PC-3 (cell line): Measurements from ENCODE around the gene EPO. TPM values are rescaled to one million over a fixed set of nuclear protein-coding genes. Genes with fewer than 3 reads are reported as not detected.

Experiments used
- ATAC-seq: fragments of 200-7000 bp; cut with Tn5 transposase; 2 replicates; pipeline ENCODE4 v1.9.1; 2020; ENCODE audit warnings: mild to moderate bottlenecking, moderate library complexity
- BruUV-seq: library from RNA; stranded (reverse); fragments of 400-500 nt; replicated peaks from 2 replicates; lab custom pipeline; 2021; lab: Mats Ljungman, UMichigan
- CTCF ChIA-PET: fragments of 300-600 bp; sonication (Branson Sonifier 250); formaldehyde crosslinking; loops from one replicate; lab custom pipeline; 2022; ENCODE audit warnings: antibody characterized with exemption; lab: Charles Lee
- POLR2A ChIA-PET: fragments of 300-600 bp; sonication (Branson Sonifier 250); formaldehyde crosslinking; loops from one replicate; lab custom pipeline; 2022; ENCODE audit warnings: antibody characterized with exemption; ENCODE audit not compliant: unreplicated experiment; lab: Charles Lee
- DNase-seq: peaks from one replicate; pipeline ENCODE4 v3.0.0-alpha.2; 2015
- H2AFZ ChIP-seq: fragments of 300-600 bp; sonication (generic); 2 replicates; pipeline ENCODE4 v1.6.0; 2016; ENCODE audit warnings: antibody characterized with exemption, low read length
- H3F3A ChIP-seq: fragments of 300-600 bp; sonication (generic); one replicate; pipeline ENCODE4 v1.6.0; 2017; ENCODE audit warnings: antibody characterized with exemption, low read length, control low read depth, mild to moderate bottlenecking; ENCODE audit not compliant: unreplicated experiment
- H3K27ac ChIP-seq: fragments of 300-600 bp; sonication (generic); 2 replicates; pipeline ENCODE4 v1.5.1; 2016; ENCODE audit warnings: mild to moderate bottlenecking, low read length
- H3K27me3 ChIP-seq: fragments of 300-600 bp; sonication (generic); 2 replicates; pipeline ENCODE4 v1.6.1; 2016; ENCODE audit warnings: low read length, mixed read lengths
- H3K36me3 ChIP-seq: fragments of 300-600 bp; sonication (generic); 2 replicates; pipeline ENCODE4 v1.6.1; 2016; ENCODE audit warnings: low read depth, mixed run types, low read length, mixed read lengths
- H3K4me1 ChIP-seq: fragments of 300-600 bp; sonication (generic); 2 replicates; pipeline ENCODE4 v1.5.1; 2016; ENCODE audit warnings: low read length; ENCODE audit not compliant: insufficient read depth
- H3K4me2 ChIP-seq: fragments of 300-600 bp; sonication (generic); 2 replicates; pipeline ENCODE4 v1.6.0; 2016; ENCODE audit warnings: low read length
- H3K4me3 ChIP-seq: fragments of 300-600 bp; sonication (generic); 2 replicates; pipeline ENCODE4 v1.5.1; 2016; ENCODE audit warnings: mild to moderate bottlenecking, low read length, mixed read lengths
- H3K79me2 ChIP-seq: fragments of 300-600 bp; sonication (generic); 2 replicates; pipeline ENCODE4 v1.6.1; 2017; ENCODE audit warnings: low read length, mixed read lengths
- H3K9ac ChIP-seq: fragments of 300-600 bp; sonication (generic); 2 replicates; pipeline ENCODE4 v1.6.0; 2016; ENCODE audit warnings: mild to moderate bottlenecking, low read length
- H3K9me2 ChIP-seq: fragments of 300-600 bp; sonication (generic); replicated peaks from 2 replicates; pipeline ENCODE4 v1.6.1; 2016; ENCODE audit warnings: mixed run types, low read length, mixed read lengths
- H3K9me3 ChIP-seq: fragments of 300-600 bp; sonication (generic); 2 replicates; pipeline ENCODE4 v1.6.1; 2016; ENCODE audit warnings: low read length, mixed read lengths
- H4K20me1 ChIP-seq: fragments of 300-600 bp; sonication (generic); 2 replicates; pipeline ENCODE4 v1.6.1; 2016; ENCODE audit warnings: low read length, mixed read lengths
- CTCF ChIP-seq: fragments of 300-600 bp; sonication (generic); conservative IDR thresholded peaks from 2 replicates; pipeline ENCODE4 v1.5.1; 2017; ENCODE audit warnings: antibody characterized with exemption, low read depth, mild to moderate bottlenecking, low read length
- EZH2 ChIP-seq: fragments of 300-600 bp; sonication (generic); IDR thresholded peaks from one replicate; pipeline ENCODE4 v1.6.1; 2017; ENCODE audit warnings: antibody characterized with exemption, mild to moderate bottlenecking, low read length; ENCODE audit not compliant: unreplicated experiment
- EZH2phosphoT487 ChIP-seq: fragments of 300-600 bp; sonication (generic); IDR thresholded peaks from 2 replicates; pipeline ENCODE4 v1.6.1; 2018; ENCODE audit warnings: mild to moderate bottlenecking, antibody characterized with exemption, low read length, borderline replicate concordance
- intact Hi-C: fragments of 100-400 bp; cut with micrococcal nuclease; formaldehyde crosslinking; loops from 2 replicates; pipeline ENCODE4 v1.9.0; 2023
- total RNA-seq: library from RNA; depleted of rRNA; stranded (reverse); fragments of >200 nt; gene quantifications from 2 replicates; pipeline ENCODE4 v1.2.3, GENCODE V29; 2014

Gene EPO
- total RNA-seq, 1 experiment from 2014 or later, result not detected

GRCh38 chr7:100677308-100678267 is 42.7 kb upstream of the EPO start:
- Histone ChIP-seq H3K9ac (no peak overlapping the region), H3F3A (no peaks in the 10 kb centered on the region), H4K20me1 (no peaks in the 10 kb centered on the region), H3K27me3 (no peaks in the 10 kb centered on the region), H3K4me1 (no peaks in the 10 kb centered on the region), H3K4me2 (no peak overlapping the region), H3K79me2 (peaks cover 24% of the 10 kb centered on the region), H3K36me3 (peaks cover 17% of the 10 kb centered on the region; the same call in 1 of the 2 replicates), H3K4me3 (no peak overlapping the region), H3K27ac (no peak overlapping the region), H3K9me3 (no peaks in the 10 kb centered on the region), H2AFZ (no peak overlapping the region), H3K9me2 (no peaks in the 10 kb centered on the region)
- POLR2A ChIA-PET, result no interaction called here
- no peak for ATAC-seq
- BruUV-seq, result no TSS peak
- CTCF ChIA-PET, result no interaction called here
- no peak for DNase-seq
- no peak for TF ChIP-seq EZH2
- TF ChIP-seq EZH2phosphoT487, result no peak
- TF ChIP-seq CTCF, result no peak
- intact Hi-C loops, result no loop called here

- Histone ChIP-seq H3K36me3 (peaks cover 17% of the 10 kb centered on the region; the same call in 1 of the 2 replicates), H3K9ac (no peak overlapping the region), H2AFZ (no peak overlapping the region), H3K27me3 (no peaks in the 10 kb centered on the region), H4K20me1 (no peaks in the 10 kb centered on the region), H3K4me2 (no peak overlapping the region), H3K79me2 (peaks cover 24% of the 10 kb centered on the region), H3K4me3 (no peak overlapping the region), H3K4me1 (no peaks in the 10 kb centered on the region), H3F3A (no peaks in the 10 kb centered on the region), H3K9me3 (no peaks in the 10 kb centered on the region), H3K9me2 (no peaks in the 10 kb centered on the region), H3K27ac (no peak overlapping the region)
- DNase-seq, result no peak
- intact Hi-C loops, result no loop called here
- no peak for ATAC-seq
- POLR2A ChIA-PET, result no interaction called here
- TSS peak; percentile 61 for BruUV-seq
- TF ChIP-seq CTCF (no peak), EZH2 (no peak), EZH2phosphoT487 (no peak)
- CTCF ChIA-PET, result interaction anchor here (1.0 kb wide), 1 partner anchor 66 kb away, joined by 3 read pairs; the partner anchor contains the start of gene MOSPD3
These were observed 41.8 kb upstream of the EPO start for GRCh38 chr7:100678291-100678984.
